SU-DHL-6 (cell line): ENCODE measurements around the gene TTC13.

ENCODE experiments used
- H2AFZ ChIP-seq: fragments of 200-600 bp; sonication (generic); 2 replicates; pipeline ENCODE4 v1.6.1; 2014; ENCODE audit warnings: low read depth, mild to moderate bottlenecking, moderate library complexity, mixed read lengths, antibody characterized with exemption, low read length; ENCODE audit not compliant: severe bottlenecking
- H3F3A ChIP-seq: fragments of 200-600 bp; shearing (Covaris generic); 2 replicates; pipeline ENCODE4 v1.6.0; 2016; ENCODE audit warnings: antibody characterized with exemption, mild to moderate bottlenecking; ENCODE audit not compliant: insufficient read depth
- H3K27ac ChIP-seq: fragments of 200-600 bp; sonication (generic); 2 replicates; pipeline ENCODE4 v1.5.1; 2016; ENCODE audit warnings: low read depth, mild to moderate bottlenecking, low read length, moderate library complexity, mixed read lengths
- H3K27me3 ChIP-seq: fragments of 200-600 bp; sonication (generic), shearing (Covaris generic); 2 replicates; pipeline ENCODE4 v1.6.0; 2014; ENCODE audit warnings: mild to moderate bottlenecking, low read length
- H3K36me3 ChIP-seq: fragments of 200-600 bp; sonication (generic); 2 replicates; pipeline ENCODE4 v1.6.1; 2014; ENCODE audit warnings: mild to moderate bottlenecking, low read length, mixed read lengths
- H3K4me2 ChIP-seq: fragments of 300-600, 200-600 bp; shearing (Covaris generic), sonication (generic); 2 replicates; pipeline ENCODE4 v1.6.0; 2014; ENCODE audit warnings: low read length, low read depth, mild to moderate bottlenecking; ENCODE audit not compliant: poor library complexity, severe bottlenecking
- H3K4me3 ChIP-seq: fragments of 200-600 bp; sonication (generic); 2 replicates; pipeline ENCODE4 v1.5.1; 2014; ENCODE audit warnings: antibody characterized with exemption, low read length, mild to moderate bottlenecking, mixed read lengths; ENCODE audit not compliant: insufficient read depth, poor library complexity, severe bottlenecking
- H3K79me2 ChIP-seq: fragments of 200-600 bp; sonication (generic); 2 replicates; pipeline ENCODE4 v1.6.1; 2014; ENCODE audit warnings: mild to moderate bottlenecking, low read length, moderate library complexity; ENCODE audit not compliant: insufficient read depth
- H3K9ac ChIP-seq: fragments of 200-600 bp; sonication (generic); 2 replicates; pipeline ENCODE4 v1.7.0; 2014; ENCODE audit warnings: mild to moderate bottlenecking, low read length
- H3K9me2 ChIP-seq: fragments of 200-600 bp; sonication (generic); replicated peaks from 2 replicates; pipeline ENCODE4 v1.6.1; 2014; ENCODE audit warnings: low read length; ENCODE audit not compliant: insufficient read depth
- H3K9me3 ChIP-seq: fragments of 200-600 bp; sonication (generic); 2 replicates; pipeline ENCODE4 v1.6.1; 2014; ENCODE audit warnings: low read length, mixed read lengths; ENCODE audit not compliant: insufficient read depth
- H4K20me1 ChIP-seq: fragments of 200-600 bp; sonication (generic); 2 replicates; pipeline ENCODE4 v1.6.1; 2014; ENCODE audit warnings: low read depth, mild to moderate bottlenecking, antibody characterized with exemption, low read length, moderate library complexity, mixed read lengths
- EZH2phosphoT487 ChIP-seq: fragments of 200-600 bp; sonication (generic), shearing (Covaris generic); conservative IDR thresholded peaks from 2 replicates; pipeline ENCODE4 v1.6.1; 2018; ENCODE audit warnings: mild to moderate bottlenecking, antibody characterized with exemption, low read length, moderate library complexity, mixed read lengths
- TF ChIP-seq, protein P1 (sequence below): fragments of 200-600 bp; sonication (generic); IDR thresholded peaks from one replicate; pipeline ENCODE4 v1.5.1; 2017; ENCODE audit warnings: antibody characterized with exemption, mild to moderate bottlenecking, low read length, moderate library complexity; ENCODE audit not compliant: insufficient read depth, poor library complexity, severe bottlenecking

The TTC13 gene

DNA sequence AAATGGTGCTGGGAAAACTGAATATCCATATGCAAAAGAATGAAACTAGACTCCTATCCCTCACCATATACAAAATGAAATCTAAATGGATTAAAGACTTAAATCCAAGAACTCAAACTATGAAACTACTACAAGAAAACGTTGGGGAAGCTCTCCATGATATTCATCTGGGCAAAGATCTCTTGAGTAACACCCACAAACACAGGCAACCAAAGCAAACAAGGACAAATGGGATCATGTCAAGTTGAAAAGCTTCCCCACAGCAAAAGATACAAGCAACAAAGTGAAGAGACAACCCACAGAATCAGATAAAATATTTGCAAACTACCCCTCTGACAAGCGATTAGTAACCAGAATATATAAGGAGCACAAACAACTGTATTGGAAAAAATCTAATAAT, 13.8 kb downstream of the TTC13 start:
- no peak overlapping the region for H3K27ac ChIP-seq
- H3F3A ChIP-seq, result no peaks in the 10 kb centered on the region
- H4K20me1 ChIP-seq, result no peaks in the 10 kb centered on the region
- no peak for TF ChIP-seq EZH2phosphoT487
- TF ChIP-seq, protein P1, sequence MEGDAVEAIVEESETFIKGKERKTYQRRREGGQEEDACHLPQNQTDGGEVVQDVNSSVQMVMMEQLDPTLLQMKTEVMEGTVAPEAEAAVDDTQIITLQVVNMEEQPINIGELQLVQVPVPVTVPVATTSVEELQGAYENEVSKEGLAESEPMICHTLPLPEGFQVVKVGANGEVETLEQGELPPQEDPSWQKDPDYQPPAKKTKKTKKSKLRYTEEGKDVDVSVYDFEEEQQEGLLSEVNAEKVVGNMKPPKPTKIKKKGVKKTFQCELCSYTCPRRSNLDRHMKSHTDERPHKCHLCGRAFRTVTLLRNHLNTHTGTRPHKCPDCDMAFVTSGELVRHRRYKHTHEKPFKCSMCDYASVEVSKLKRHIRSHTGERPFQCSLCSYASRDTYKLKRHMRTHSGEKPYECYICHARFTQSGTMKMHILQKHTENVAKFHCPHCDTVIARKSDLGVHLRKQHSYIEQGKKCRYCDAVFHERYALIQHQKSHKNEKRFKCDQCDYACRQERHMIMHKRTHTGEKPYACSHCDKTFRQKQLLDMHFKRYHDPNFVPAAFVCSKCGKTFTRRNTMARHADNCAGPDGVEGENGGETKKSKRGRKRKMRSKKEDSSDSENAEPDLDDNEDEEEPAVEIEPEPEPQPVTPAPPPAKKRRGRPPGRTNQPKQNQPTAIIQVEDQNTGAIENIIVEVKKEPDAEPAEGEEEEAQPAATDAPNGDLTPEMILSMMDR, result no peak
- no peaks in the 10 kb centered on the region for H3K9me3 ChIP-seq
- no peak overlapping the region for H3K9ac ChIP-seq
- H3K36me3 ChIP-seq, result no peaks in the 10 kb centered on the region
- H3K4me3 ChIP-seq, result no peak overlapping the region
- peaks cover 79% of the 10 kb centered on the region for H3K79me2 ChIP-seq
- no peaks in the 10 kb centered on the region for H3K27me3 ChIP-seq
- H2AFZ ChIP-seq, result no peak overlapping the region
- H3K4me2 ChIP-seq, result no peak overlapping the region
- H3K9me2 ChIP-seq, result no peaks in the 10 kb centered on the region

DNA sequence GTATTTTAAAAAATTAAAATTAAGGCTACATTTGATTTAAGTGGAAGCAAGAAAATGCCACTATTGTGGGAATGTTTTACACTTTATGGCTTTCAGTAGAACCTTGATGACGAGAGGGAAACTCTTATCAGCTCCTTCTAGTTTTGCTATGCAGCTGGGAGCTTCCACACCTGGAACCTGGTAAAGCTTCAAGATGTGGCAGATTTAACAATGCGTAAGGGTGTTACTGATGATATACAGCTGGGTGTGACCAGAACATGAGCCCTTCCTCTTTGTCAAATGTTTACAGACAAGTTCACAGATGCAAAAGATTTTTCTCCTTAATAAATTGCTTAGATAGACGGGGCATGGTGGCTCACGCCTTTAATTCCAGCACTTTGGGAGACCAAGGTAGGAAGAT, 20.3 kb downstream of the TTC13 start:
- Histone ChIP-seq H3K9me2 (no peaks in the 10 kb centered on the region), H3K27ac (peak overlapping the region; percentile 92), H3K4me3 (peak overlapping the region; percentile 34), H3K9me3 (no peaks in the 10 kb centered on the region), H3K4me2 (peak overlapping the region; percentile 81), H3K79me2 (peaks cover 47% of the 10 kb centered on the region), H3K27me3 (no peaks in the 10 kb centered on the region), H4K20me1 (no peaks in the 10 kb centered on the region), H3F3A (peaks cover 27% of the 10 kb centered on the region), H3K36me3 (peaks cover 23% of the 10 kb centered on the region), H2AFZ (no peak overlapping the region), H3K9ac (peak overlapping the region; percentile 28)
- TF ChIP-seq EZH2phosphoT487, result no peak
- TF ChIP-seq, protein P1, result no peak

DNA sequence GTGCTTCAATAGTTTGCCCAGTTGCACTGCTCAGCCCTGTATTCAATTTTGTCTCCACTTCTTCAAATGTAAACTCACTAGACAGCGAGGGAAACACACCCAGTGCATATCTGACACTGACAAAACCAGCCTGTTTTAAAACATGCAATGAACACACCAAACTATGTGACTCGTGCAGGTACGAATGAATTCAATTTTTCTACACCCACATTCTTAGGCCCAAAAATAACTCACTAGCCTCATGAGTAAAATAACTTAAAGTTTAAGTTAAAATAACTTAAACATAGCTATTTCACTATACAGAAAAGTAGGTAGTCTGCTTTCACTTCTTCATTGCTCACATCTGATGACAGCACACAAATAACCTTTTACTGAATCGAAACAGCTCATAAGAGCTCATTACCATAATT, 21.1 kb downstream of the TTC13 start:
- Histone ChIP-seq H3K9me2 (no peaks in the 10 kb centered on the region), H3F3A (peaks cover 27% of the 10 kb centered on the region), H2AFZ (no peak overlapping the region), H3K4me3 (peak overlapping the region; percentile 39), H3K4me2 (peak overlapping the region; percentile 81), H3K27me3 (no peaks in the 10 kb centered on the region), H3K27ac (peak overlapping the region; percentile 92), H3K9me3 (no peaks in the 10 kb centered on the region), H4K20me1 (no peaks in the 10 kb centered on the region), H3K9ac (peak overlapping the region; percentile 34), H3K79me2 (peaks cover 39% of the 10 kb centered on the region), H3K36me3 (peaks cover 28% of the 10 kb centered on the region)
- TF ChIP-seq, protein P1, result no peak
- TF ChIP-seq EZH2phosphoT487, result no peak

DNA sequence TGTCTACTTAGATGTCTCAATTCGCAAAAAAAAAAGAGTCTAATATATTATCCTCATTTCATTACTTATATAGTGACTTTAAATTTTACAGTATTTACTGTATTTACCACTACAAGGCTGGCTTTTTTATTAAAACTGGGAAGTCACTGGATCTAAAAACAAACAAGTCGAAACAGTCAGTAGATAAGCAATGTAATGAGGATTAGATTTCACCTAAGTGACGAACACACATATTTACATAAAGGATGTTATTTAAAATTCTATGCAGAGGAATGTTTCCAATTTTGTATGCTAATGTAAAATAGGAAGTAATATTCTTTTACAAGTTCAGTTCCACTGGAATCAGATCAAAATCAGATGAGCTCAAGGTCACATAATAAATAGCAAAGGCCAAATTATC, 28.3 kb downstream of the TTC13 start:
- Histone ChIP-seq H3K79me2 (no peaks in the 10 kb centered on the region), H3K4me3 (no peak overlapping the region), H3K36me3 (peaks cover 27% of the 10 kb centered on the region), H3K4me2 (no peak overlapping the region), H3K27me3 (no peaks in the 10 kb centered on the region), H3K9me2 (no peaks in the 10 kb centered on the region), H4K20me1 (no peaks in the 10 kb centered on the region), H3K9ac (no peak overlapping the region), H3K27ac (no peak overlapping the region), H3K9me3 (no peaks in the 10 kb centered on the region), H3F3A (no peaks in the 10 kb centered on the region), H2AFZ (no peak overlapping the region)
- TF ChIP-seq, protein P1, result no peak
- TF ChIP-seq EZH2phosphoT487, result no peak
